Activated naive CD4-positive, alpha-beta T cell treated with anti-CD3 and anti-CD28 coated beads, Interleukin-2, amount 10 ng/mL, durations not matched to agents 7 days and 5 days (primary cell): ENCODE data around the gene DPAGT1.
"Not testable (repeated sequence)": the region's sequence is repeated elsewhere in the genome, so short reads cannot be mapped to it uniquely, and the experiment has no call there.

Source experiments
- CTCF ChIA-PET: fragments of 350-600 bp; sonication (Branson Sonifier 250); formaldehyde crosslinking; loops from one replicate; lab custom pipeline; 2021; ENCODE audit warnings: antibody characterized with exemption; lab: Charles Lee
- DNase-seq: peaks from one replicate; pipeline ENCODE4 v3.0.0-alpha.2; 2020
- H3K27ac Mint-ChIP-seq: one replicate; pipeline ENCODE4 v1.8.0; 2021; ENCODE audit warnings: mild to moderate bottlenecking, moderate library complexity, mixed read lengths
- H3K27me3 Mint-ChIP-seq: one replicate; pipeline ENCODE4 v1.8.0; 2021; ENCODE audit warnings: mild to moderate bottlenecking, mixed read lengths
- H3K36me3 Mint-ChIP-seq: one replicate; pipeline ENCODE4 v1.8.0; 2021; ENCODE audit warnings: mixed read lengths
- H3K4me1 Mint-ChIP-seq: one replicate; pipeline ENCODE4 v1.8.0; 2021; ENCODE audit warnings: mixed read lengths
- H3K4me3 Mint-ChIP-seq: one replicate; pipeline ENCODE4 v1.8.0; 2021; ENCODE audit warnings: mild to moderate bottlenecking, moderate library complexity, mixed read lengths
- H3K9me3 Mint-ChIP-seq: one replicate; pipeline ENCODE4 v1.8.0; 2021; ENCODE audit warnings: mixed read lengths

Gene DPAGT1

DNA sequence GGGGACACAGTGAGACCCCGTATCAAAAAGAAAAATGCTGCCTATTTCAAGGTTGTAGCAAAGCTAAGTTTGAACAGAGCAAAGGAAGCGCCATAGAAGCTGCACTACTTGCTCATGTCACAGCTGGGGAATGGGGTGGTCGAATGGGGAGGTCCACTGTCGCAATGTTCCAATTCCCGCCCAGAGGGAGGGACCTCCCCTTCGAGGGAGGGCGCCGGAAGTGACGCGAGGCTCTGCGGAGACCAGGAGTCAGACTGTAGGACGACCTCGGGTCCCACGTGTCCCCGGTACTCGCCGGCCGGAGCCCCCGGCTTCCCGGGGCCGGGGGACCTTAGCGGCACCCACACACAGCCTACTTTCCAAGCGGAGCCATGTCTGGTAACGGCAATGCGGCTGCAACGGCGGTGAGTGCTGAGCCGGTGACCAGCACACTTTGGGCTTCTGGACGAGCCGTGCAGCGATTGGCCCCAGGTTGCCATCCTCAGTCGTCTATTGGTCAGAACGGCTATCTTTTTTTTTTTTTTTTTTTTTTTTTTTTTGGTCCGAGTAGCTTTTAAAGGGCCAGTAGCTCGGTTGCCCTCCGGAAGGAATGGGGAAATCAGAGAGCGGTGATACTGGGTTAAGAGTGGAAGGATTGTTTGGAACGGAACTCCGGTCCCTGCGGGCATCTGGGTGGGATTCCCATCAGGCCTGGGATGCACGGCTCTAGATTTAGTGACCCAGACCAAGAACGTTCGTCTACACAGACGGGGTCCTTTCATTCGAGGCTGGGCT, 16.8 kb downstream of the DPAGT1 start, which contains the start of gene HMBS:
Gene HMBS, plus strand, starts transcription at position 219 of the 774 bp plus-strand sequence. Its CDS starts 153 bp downstream, at position 372.
- CTCF ChIA-PET: interaction anchor here (0.6 to 1.7 kb wide), 9 partner anchors 15 to 254 kb away, joined by 3 to 7 read pairs (median 3); partner anchors contain the start of gene VPS11
- peak; percentile 91 for DNase-seq
- peak within 1 kb of the TSS; percentile 91 for H3K27ac Mint-ChIP-seq
- peaks cover 16% of the 10 kb centered on the region for H3K36me3 Mint-ChIP-seq
- H3K9me3 Mint-ChIP-seq: no peaks in the 10 kb centered on the region
- no peaks in the 10 kb centered on the region for H3K27me3 Mint-ChIP-seq
- peaks cover 45% of the 10 kb centered on the region for H3K4me1 Mint-ChIP-seq
- peak within 1 kb of the TSS; percentile 98 for H3K4me3 Mint-ChIP-seq

DNA sequence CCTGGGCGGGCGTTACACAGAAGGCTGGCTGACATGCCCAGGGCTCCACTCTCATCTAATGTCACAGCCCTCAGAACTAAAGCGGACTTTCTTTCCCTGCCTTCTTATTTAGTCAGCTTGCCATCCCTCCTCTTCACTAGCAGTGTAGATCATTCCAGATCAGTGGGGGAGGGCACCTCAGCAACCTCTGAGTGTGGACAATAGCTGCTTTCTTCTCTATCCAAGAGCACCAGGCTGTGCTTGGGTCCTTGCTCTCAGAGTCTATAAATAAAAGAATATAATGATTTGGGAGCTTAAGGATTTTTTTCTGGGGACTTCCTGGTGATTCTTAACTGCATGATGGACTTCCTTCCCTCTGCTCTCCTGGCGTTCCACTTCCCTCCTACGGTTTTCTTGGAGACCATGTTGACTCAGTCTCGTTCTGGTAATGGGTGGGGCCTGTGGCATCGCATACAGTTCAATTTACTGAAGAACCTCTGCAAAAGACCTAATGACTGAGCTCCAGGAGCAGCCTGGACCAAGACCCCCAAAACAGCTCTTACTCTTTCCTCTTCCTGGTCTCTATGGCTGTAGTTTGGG, 19.9 kb downstream of the DPAGT1 start:
- no peak overlapping the region for H3K4me3 Mint-ChIP-seq
- peaks cover 35% of the 10 kb centered on the region for H3K36me3 Mint-ChIP-seq
- CTCF ChIA-PET: interaction anchor here (1.1 kb wide), 1 partner anchor 14 kb away, joined by 6 read pairs; the partner anchor contains the start of gene VPS11
- DNase-seq: no peak
- H3K9me3 Mint-ChIP-seq: no peaks in the 10 kb centered on the region
- H3K4me1 Mint-ChIP-seq: peaks cover 18% of the 10 kb centered on the region
- no peak overlapping the region for H3K27ac Mint-ChIP-seq
- no peaks in the 10 kb centered on the region for H3K27me3 Mint-ChIP-seq

DNA sequence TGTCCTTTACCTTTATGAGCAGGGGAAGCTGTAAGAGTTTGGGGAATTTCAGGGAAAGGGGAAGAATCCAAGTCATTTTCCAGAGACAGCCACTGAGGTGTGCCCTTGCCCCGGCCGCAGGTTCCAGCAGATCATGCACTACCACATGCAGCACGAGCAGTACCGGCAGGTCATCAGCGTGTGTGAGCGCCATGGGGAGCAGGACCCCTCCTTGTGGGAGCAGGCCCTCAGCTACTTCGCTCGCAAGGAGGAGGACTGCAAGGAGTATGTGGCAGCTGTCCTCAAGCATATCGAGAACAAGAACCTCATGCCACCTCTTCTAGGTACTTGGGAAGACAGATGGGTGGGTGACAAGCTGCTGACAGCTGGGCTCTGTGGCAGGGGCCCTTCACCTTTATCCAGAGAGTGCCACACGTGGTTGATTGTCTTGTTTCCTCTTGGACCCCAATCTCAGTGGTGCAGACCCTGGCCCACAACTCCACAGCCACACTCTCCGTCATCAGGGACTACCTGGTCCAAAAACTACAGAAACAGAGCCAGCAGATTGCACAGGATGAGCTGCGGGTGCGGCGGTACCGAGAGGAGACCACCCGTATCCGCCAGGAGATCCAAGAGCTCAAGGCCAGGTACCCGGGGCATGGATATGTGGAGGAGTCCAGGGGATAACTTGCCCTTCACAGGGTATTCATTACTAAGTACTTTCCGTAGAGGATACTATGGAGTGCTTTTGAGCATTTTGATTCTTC, 22.8 kb downstream of the DPAGT1 start:
- no peaks in the 10 kb centered on the region for H3K27me3 Mint-ChIP-seq
- DNase-seq: no peak
- peaks cover 47% of the 10 kb centered on the region for H3K36me3 Mint-ChIP-seq
- H3K27ac Mint-ChIP-seq: no peak overlapping the region
- CTCF ChIA-PET: no interaction called here
- no peak overlapping the region for H3K4me3 Mint-ChIP-seq
- H3K4me1 Mint-ChIP-seq: no peaks in the 10 kb centered on the region
- no peaks in the 10 kb centered on the region for H3K9me3 Mint-ChIP-seq

DNA sequence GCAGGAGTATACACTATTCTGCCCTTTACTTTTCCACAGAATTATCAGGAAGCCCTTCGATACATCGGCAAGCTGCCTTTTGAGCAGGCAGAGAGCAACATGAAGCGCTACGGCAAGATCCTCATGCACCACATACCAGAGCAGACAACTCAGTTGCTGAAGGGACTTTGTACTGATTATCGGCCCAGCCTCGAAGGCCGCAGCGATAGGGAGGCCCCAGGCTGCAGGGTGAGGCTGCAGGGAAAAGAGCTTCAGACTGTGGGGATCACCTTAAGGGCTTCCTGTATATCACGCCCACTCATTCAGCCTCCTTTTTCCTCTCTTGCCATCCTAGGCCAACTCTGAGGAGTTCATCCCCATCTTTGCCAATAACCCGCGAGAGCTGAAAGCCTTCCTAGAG, 23.8 kb downstream of the DPAGT1 start:
- Mint-ChIP-seq H3K9me3 (no peaks in the 10 kb centered on the region), H3K36me3 (peaks cover 57% of the 10 kb centered on the region), H3K27me3 (no peaks in the 10 kb centered on the region), H3K4me3 (no peak overlapping the region), H3K4me1 (no peaks in the 10 kb centered on the region), H3K27ac (peak overlapping the region; percentile 6)
- CTCF ChIA-PET: no interaction called here
- no peak for DNase-seq

DNA sequence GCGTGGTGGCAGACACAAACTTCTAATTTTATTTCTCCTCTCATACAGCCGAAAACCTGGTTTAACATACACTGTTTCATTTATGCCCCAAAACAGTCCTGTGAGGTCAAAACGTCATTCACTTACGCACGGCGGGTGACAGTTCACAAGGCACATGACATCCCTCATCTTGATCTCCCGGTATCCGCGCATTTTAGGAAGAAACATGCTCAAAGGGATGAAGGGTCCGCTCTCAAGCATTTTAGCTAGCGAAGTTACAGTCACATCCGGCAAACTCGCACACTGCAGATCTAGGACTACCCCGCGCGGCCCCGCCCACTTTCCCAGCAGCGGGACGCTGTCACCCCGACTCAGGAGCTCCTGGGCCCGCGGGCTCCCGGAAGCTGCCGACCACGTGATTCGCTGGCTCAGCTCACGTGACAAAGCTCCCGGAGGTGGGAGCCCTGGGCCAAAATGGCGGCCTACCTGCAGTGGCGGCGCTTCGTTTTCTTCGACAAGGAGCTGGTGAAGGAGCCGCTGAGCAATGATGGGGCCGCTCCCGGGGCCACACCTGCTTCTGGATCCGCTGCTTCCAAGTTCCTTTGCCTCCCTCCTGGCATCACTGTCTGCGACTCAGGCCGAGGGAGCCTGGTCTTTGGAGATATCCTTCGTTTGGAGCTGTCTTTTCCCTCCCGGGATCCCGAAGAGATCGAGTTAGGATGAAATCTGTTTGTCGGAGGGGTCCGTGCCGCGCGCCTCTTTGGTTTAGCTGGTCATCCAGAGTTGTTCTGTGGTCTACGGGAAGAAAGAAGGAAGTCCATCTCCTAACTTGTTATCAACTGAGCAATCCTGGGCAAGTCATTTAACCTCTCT, 34.1 kb downstream of the DPAGT1 start, which contains the start of gene VPS11:
Gene VPS11, plus strand, starts transcription at position 448 of the 852 bp plus-strand sequence. Its CDS starts 6 bp downstream, at position 454.
- no peaks in the 10 kb centered on the region for H3K27me3 Mint-ChIP-seq
- peak within 1 kb of the TSS; percentile 92 for H3K4me3 Mint-ChIP-seq
- H3K27ac Mint-ChIP-seq: peak within 1 kb of the TSS; percentile 98
- H3K36me3 Mint-ChIP-seq: peaks cover 20% of the 10 kb centered on the region
- peak; percentile 99 for DNase-seq
- CTCF ChIA-PET: interaction anchor here (0.6 to 1.7 kb wide), 10 partner anchors 10 to 280 kb away, joined by 3 to 11 read pairs (median 6); partner anchors contain the start of genes HINFP and HMBS
- peaks cover 49% of the 10 kb centered on the region for H3K4me1 Mint-ChIP-seq
- H3K9me3 Mint-ChIP-seq: no peaks in the 10 kb centered on the region

DNA sequence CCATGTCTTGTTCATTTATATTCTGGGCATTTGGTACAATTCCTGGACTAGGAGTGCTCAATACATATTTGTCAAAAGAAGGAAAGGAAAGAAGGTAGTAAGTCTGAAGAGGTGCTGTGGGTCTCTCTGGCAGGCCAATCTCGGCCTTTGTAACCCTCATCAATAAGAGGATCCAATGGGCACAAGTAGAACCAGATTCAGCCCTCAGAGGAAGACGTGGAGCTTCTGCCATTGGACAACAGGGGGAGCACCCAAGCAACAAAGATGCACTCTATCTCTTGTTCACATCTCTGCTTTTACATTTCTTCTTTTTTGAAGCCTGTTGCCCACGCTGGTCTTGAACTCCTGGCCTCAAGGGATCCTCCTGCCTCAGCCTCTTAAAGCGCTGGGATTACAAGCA, 36.3 kb downstream of the DPAGT1 start:
- peaks cover 49% of the 10 kb centered on the region for H3K4me1 Mint-ChIP-seq
- CTCF ChIA-PET: interaction anchor here (0.8 to 1.5 kb wide), 9 partner anchors 10 to 258 kb away, joined by 3 to 10 read pairs (median 4); partner anchors contain the start of genes DPAGT1, HMBS and NLRX1
- H3K36me3 Mint-ChIP-seq: peaks cover 11% of the 10 kb centered on the region
- DNase-seq: peak; percentile 72
- H3K27ac Mint-ChIP-seq: peak overlapping the region; percentile 45
- H3K4me3 Mint-ChIP-seq: peak overlapping the region; percentile 50
- no peaks in the 10 kb centered on the region for H3K9me3 Mint-ChIP-seq
- no peaks in the 10 kb centered on the region for H3K27me3 Mint-ChIP-seq

DNA sequence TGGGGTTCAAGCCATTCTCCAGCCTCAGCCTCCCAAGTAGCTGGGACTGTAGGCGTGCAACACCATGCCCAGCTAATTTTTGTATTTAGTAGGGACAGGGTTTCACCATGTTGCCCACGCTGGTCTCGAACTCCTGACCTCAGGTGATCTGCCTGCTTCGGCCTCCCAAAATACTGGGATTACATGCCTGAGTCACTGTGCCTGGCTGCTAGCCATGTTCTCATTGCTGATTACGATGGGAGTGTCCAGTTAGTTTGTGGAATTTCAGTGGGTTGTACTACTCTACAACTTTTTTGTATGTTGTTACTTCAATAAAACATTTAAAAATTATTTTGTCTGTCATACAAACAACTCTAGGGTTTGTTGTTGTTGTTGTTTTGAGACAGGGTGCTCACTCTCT, 38.9 kb downstream of the DPAGT1 start:
- CTCF ChIA-PET: interaction anchor here (0.8 to 1.2 kb wide), 3 partner anchors 10 to 260 kb away, joined by 3 read pairs; no protein-coding TSS in a partner anchor
- Mint-ChIP-seq H3K9me3 (no peaks in the 10 kb centered on the region), H3K36me3 (peaks cover 5% of the 10 kb centered on the region), H3K27ac (no peak overlapping the region), H3K4me1 (peaks cover 39% of the 10 kb centered on the region), H3K27me3 (no peaks in the 10 kb centered on the region), H3K4me3 (no peak overlapping the region)
- no peak for DNase-seq

DNA sequence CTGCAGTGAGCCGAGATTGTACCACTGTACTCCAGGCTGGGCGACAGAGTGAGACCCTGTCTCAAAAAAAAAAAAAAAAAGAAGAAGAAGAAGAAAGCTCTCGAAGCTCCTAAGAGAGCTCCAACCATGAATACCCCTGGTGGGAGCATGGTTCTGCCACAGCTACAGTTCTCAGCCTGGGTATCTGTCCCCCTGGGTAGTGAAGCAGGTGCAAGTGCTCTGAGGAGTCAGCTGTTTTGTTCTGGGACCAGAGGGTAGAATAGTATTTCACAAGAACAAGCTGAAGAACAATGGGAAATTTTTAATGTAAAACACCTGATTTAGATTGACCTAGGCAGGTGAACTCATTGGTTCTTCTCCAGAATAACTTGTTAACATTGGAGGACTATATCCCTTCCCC, 40.4 kb downstream of the DPAGT1 start:
- DNase-seq: no peak
- Mint-ChIP-seq H3K4me1 (peaks cover 33% of the 10 kb centered on the region), H3K27ac (no peak overlapping the region), H3K27me3 (no peaks in the 10 kb centered on the region), H3K9me3 (no peaks in the 10 kb centered on the region), H3K36me3 (peaks cover 7% of the 10 kb centered on the region), H3K4me3 (no peak overlapping the region)
- CTCF ChIA-PET: interaction anchor here (0.7 kb wide), 1 partner anchor 11 kb away, joined by 3 read pairs; no protein-coding TSS in a partner anchor

DNA sequence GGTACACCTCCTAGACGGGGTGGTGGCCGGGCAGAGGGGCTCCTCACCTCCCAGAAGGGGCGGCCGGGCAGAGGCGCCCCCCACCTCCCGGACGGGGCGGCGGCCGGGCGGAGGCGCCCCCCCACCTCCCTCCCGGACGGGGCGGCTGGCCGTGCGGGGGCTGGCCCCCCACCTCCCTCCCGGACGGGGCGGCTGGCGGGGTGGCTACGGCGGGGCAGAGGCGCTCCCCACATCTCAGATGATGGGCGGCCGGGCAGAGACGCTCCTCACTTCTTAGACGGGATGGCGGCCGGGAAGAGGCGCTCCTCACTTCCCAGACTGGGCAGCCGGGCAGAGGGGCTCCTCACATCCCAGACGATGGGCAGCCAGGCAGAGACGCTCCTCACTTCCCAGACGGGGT, 42.5 kb downstream of the DPAGT1 start:
- H3K27ac Mint-ChIP-seq, CTCF ChIA-PET, H3K27me3 Mint-ChIP-seq, H3K9me3 Mint-ChIP-seq, H3K4me3 Mint-ChIP-seq, DNase-seq: not testable (repeated sequence)
- Mint-ChIP-seq H3K4me1 (peaks cover 37% of the 10 kb centered on the region), H3K36me3 (peaks cover 19% of the 10 kb centered on the region)

DNA sequence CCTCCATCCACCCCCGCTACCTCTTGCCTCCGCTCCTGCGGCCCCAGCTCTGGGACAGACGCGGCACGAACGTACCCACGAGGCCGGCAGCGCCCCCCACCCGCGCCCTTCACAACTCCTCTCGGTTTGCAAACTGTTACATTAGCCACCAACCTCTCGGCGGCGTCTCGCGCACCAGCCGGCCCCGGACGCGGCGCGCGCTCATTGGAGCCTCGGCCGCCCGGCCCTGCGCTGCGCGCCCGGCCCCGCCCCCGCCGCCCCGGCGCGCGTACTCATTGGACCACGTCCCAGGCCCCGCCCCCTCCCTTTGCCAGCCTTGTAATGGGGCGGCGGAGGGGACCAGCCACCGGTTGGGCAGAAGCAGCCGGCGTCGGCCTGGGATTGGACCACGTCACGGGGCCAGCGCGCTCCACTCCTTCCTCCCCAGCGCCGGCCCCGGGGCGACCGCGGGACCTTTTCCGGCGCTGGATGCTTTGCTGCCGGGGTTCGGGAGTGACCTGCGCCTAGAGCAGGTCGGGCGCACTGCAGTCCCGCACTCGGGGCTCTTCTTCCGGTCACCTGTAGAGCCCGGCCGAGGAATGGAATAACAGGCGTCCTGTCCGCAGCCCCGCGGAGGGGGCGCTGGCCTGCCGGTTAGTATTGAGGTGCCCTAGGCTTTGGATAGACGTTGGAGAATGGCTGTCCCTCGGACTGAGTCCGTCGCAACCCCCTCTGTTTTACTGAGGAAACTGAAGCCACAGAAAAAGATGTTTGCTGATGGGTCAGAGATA, 44.5 kb downstream of the DPAGT1 start, which contains the start of gene HYOU1:
Gene HYOU1, minus strand, starts transcription at position 206 of the 770 bp plus-strand sequence. CDS start 1,045 bp downstream, outside the sequence.
- peaks cover 36% of the 10 kb centered on the region for H3K36me3 Mint-ChIP-seq
- peak within 1 kb of the TSS; percentile 98 for H3K27ac Mint-ChIP-seq
- peak within 1 kb of the TSS; percentile 97 for H3K4me3 Mint-ChIP-seq
- H3K27me3 Mint-ChIP-seq: no peaks in the 10 kb centered on the region
- peak; percentile 99 for DNase-seq
- no peaks in the 10 kb centered on the region for H3K9me3 Mint-ChIP-seq
- CTCF ChIA-PET: interaction anchor here (0.8 to 1.6 kb wide), 5 partner anchors 10 to 155 kb away, joined by 3 to 7 read pairs (median 5); partner anchors contain the start of genes TRAPPC4 and VPS11
- peaks cover 46% of the 10 kb centered on the region for H3K4me1 Mint-ChIP-seq

DNA sequence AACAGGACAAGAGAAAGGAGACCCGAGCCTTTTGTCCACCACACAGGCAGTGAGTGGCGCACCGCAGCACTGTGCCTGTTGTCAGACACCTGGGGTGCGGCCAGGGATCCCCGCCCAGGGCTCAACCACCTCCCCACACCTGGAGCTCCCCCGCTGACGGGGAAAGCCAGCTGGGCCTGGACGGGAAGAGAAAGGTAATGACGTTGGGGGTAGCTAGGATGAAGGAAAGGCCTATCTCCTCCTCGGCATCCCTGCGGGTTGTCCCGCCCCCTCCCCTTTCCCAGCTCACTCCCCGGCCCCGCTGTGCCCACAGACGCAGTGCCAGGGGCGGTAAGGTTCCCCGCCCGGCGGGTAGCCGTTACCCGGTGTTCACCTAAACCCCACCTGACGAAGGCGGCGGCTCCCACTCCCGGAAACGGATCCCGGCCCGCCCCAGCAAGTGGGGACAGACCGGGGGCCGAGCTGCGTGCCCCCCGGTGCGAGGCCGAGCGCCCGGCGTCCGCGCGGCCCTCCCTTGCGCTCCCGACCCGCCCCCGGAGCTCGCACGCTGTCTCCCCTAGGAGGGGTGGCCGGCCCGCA, 45.1 kb downstream of the DPAGT1 start:
- Mint-ChIP-seq H3K4me1 (peaks cover 48% of the 10 kb centered on the region), H3K27ac (peak overlapping the region; percentile 98), H3K4me3 (peak overlapping the region; percentile 97), H3K36me3 (peaks cover 40% of the 10 kb centered on the region), H3K9me3 (no peaks in the 10 kb centered on the region), H3K27me3 (no peaks in the 10 kb centered on the region)
- CTCF ChIA-PET: interaction anchor here (1.2 to 1.9 kb wide), 6 partner anchors 9 to 140 kb away, joined by 4 to 7 read pairs (median 5); partner anchors contain the start of genes SLC37A4 and TRAPPC4
- peak; percentile 68 for DNase-seq

DNA sequence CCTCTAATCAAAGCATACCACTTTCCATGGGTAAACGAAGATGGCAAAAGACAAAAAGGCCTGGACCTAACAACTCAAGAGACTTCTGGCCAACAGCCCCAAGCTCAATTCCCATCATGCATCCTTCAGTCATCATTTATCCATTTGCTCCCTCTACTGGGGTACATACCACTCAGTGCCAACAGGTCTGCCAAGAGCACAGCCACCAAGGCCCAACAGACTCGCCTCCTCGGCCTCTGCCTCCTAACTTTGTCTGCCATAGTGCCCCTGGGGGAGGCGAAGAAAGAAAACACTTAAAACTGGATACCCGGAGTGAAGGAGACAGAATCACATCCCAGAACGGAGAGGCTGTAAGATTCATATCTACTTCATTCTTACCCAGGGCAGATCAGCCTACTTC, 45.8 kb downstream of the DPAGT1 start:
- H3K27me3 Mint-ChIP-seq: no peaks in the 10 kb centered on the region
- H3K9me3 Mint-ChIP-seq: no peaks in the 10 kb centered on the region
- peak overlapping the region; percentile 87 for H3K27ac Mint-ChIP-seq
- DNase-seq: peak; percentile 33
- H3K4me3 Mint-ChIP-seq: peak overlapping the region; percentile 97
- peaks cover 48% of the 10 kb centered on the region for H3K4me1 Mint-ChIP-seq
- peaks cover 47% of the 10 kb centered on the region for H3K36me3 Mint-ChIP-seq
- CTCF ChIA-PET: interaction anchor here (0.9 to 1.9 kb wide), 7 partner anchors 9 to 141 kb away, joined by 3 to 7 read pairs (median 5); partner anchors contain the start of genes SLC37A4 and TRAPPC4
